Measurements from ENCODE around the gene ZNF784. TPM values are rescaled to one million over a fixed set of nuclear protein-coding genes. Genes with fewer than 3 reads are reported as not detected.
A peak's percentile ranks its signal among the peaks of the same experiment; 100 is the strongest.

The ZNF784 gene
- total RNA-seq (2014; rRNA removed; shearing (Covaris generic)), result 3.0 and 4.2 TPM in 2 replicates
- 1.2 and 1.3 TPM in 2 replicates for polyA plus RNA-seq (2016; fragmentation: Nextera tagmentation; extraction: Ambion mirVana)

- Histone ChIP-seq H3K9me3 (ENCODE audit: low read depth) (no peaks in the 10 kb centered on the region), H3K27me3 (replicated peaks; ENCODE audit: insufficient read depth) (no peaks in the 10 kb centered on the region), H3K27ac (peak within 1 kb of the TSS; percentile 86), H3F3A (ENCODE audit: insufficient read depth) (peaks cover 10% of the 10 kb centered on the region; the same call in 1 of the 2 replicates), H3K9me2 (ENCODE audit: insufficient read depth) (no peaks in the 10 kb centered on the region), H3K79me2 (ENCODE audit: insufficient read depth) (0 out of 2 replicates have a peak, but pooled peaks cover 8% of the 10 kb centered on the region), H3K4me3 (peak within 1 kb of the TSS; percentile 80), H4K20me1 (ENCODE audit: insufficient read depth) (no peaks in the 10 kb centered on the region), H2AFZ (peak within 1 kb of the TSS; percentile 88), H3K36me3 (ENCODE audit: low read depth) (no peaks in the 10 kb centered on the region), H3K4me2 (ENCODE audit: unreplicated experiment) (peak within 1 kb of the TSS; percentile 86), H3K9ac (peak within 1 kb of the TSS; percentile 88), H3K4me1 (ENCODE audit: insufficient read depth) (no peaks in the 10 kb centered on the region)
- peak; percentile 99 for DNase-seq
- in situ Hi-C loops (cut with MboI), result loop anchor here (25.0 kb wide), 1 partner anchor 487 kb away; the partner anchor contains the start of gene TNNT1
- WGBS, 2 experiments (ENCODE audit: low coverage in 1 of 2, low lambda C conversion rate in 2 of 2, missing lambda C conversion rate in 2 of 2), result 2 to 3% methylated on average over 46 to 56 of the region's 56 CpGs
- no peak for TF ChIP-seq EZH2 (IDR thresholded peaks at IDR 0.05; ENCODE audit: insufficient read depth, poor library complexity, severe bottlenecking)
- no peak for TF ChIP-seq EZH2phosphoT487 (IDR thresholded peaks at IDR 0.05; ENCODE audit: insufficient read depth, low read depth)
Measured at GRCh38 chr19:55624109-55625003, at the start of gene ZNF784. TSS of gene ZNF784 (minus strand) at chr19:55624566. CDS start at chr19:55624561, 5 bp downstream.

- no peak overlapping the region for H3K9ac ChIP-seq
- peaks cover 5% of the 10 kb centered on the region; the same call in 1 of the 2 replicates for H3K36me3 ChIP-seq (ENCODE audit: low read depth)
- H3K79me2 ChIP-seq (ENCODE audit: insufficient read depth), result peaks cover 95% of the 10 kb centered on the region
- H4K20me1 ChIP-seq (ENCODE audit: insufficient read depth), result peaks cover 8% of the 10 kb centered on the region; the same call in 1 of the 2 replicates
- no peak for DNase-seq
- H3K4me2 ChIP-seq (ENCODE audit: unreplicated experiment), result no peak overlapping the region
- TF ChIP-seq EZH2 (IDR thresholded peaks at IDR 0.05; ENCODE audit: insufficient read depth, poor library complexity, severe bottlenecking) (no peak), EZH2phosphoT487 (IDR thresholded peaks at IDR 0.05; ENCODE audit: insufficient read depth, low read depth) (no peak)
- 67 to 70% methylated on average over 7 to 15 of the region's 15 CpGs for WGBS, 2 experiments (ENCODE audit: low coverage in 1 of 2, low lambda C conversion rate in 2 of 2, missing lambda C conversion rate in 2 of 2)
- peaks cover 34% of the 10 kb centered on the region for H3F3A ChIP-seq (ENCODE audit: insufficient read depth)
- peaks cover 31% of the 10 kb centered on the region; the same call in 1 of the 2 replicates for H3K4me1 ChIP-seq (ENCODE audit: insufficient read depth)
- no peak overlapping the region for H3K4me3 ChIP-seq
- H3K9me2 ChIP-seq (ENCODE audit: insufficient read depth), result no peaks in the 10 kb centered on the region
- H3K27me3 ChIP-seq (replicated peaks; ENCODE audit: insufficient read depth), result no peaks in the 10 kb centered on the region
- in situ Hi-C loops (cut with MboI), result loop anchor here (25.0 kb wide), 1 partner anchor 1212 kb away; the partner anchor contains the start of genes CDC42EP5 and LENG9
- H2AFZ ChIP-seq, result no peak overlapping the region
- H3K27ac ChIP-seq, result peak overlapping the region; percentile 30; the same call in 1 of the 2 replicates
- H3K9me3 ChIP-seq (ENCODE audit: low read depth), result no peaks in the 10 kb centered on the region
Measured at GRCh38 chr19:55673889-55674288, 49.5 kb upstream of the ZNF784 start.

GRCh38 chr19:55673465-55673864 lies 49.1 kb upstream of the ZNF784 start:
- Histone ChIP-seq H4K20me1 (ENCODE audit: insufficient read depth) (peaks cover 8% of the 10 kb centered on the region; the same call in 1 of the 2 replicates), H3F3A (ENCODE audit: insufficient read depth) (peaks cover 34% of the 10 kb centered on the region), H3K27me3 (replicated peaks; ENCODE audit: insufficient read depth) (no peaks in the 10 kb centered on the region), H3K4me3 (no peak overlapping the region), H2AFZ (no peak overlapping the region), H3K4me2 (ENCODE audit: unreplicated experiment) (no peak overlapping the region), H3K9ac (no peak overlapping the region), H3K27ac (peak overlapping the region; percentile 30; the same call in 1 of the 2 replicates), H3K79me2 (ENCODE audit: insufficient read depth) (peaks cover 95% of the 10 kb centered on the region), H3K36me3 (ENCODE audit: low read depth) (0 out of 2 replicates have a peak, but pooled peaks cover under 1% of the 10 kb centered on the region), H3K9me2 (ENCODE audit: insufficient read depth) (no peaks in the 10 kb centered on the region), H3K9me3 (ENCODE audit: low read depth) (no peaks in the 10 kb centered on the region), H3K4me1 (ENCODE audit: insufficient read depth) (peaks cover 31% of the 10 kb centered on the region; the same call in 1 of the 2 replicates)
- TF ChIP-seq EZH2phosphoT487 (IDR thresholded peaks at IDR 0.05; ENCODE audit: insufficient read depth, low read depth) (no peak), EZH2 (IDR thresholded peaks at IDR 0.05; ENCODE audit: insufficient read depth, poor library complexity, severe bottlenecking) (no peak)
- no peak for DNase-seq
- WGBS, 2 experiments (ENCODE audit: low coverage in 1 of 2, low lambda C conversion rate in 2 of 2, missing lambda C conversion rate in 2 of 2), result 84 to 87% methylated on average over 9 of the region's 9 CpGs
- in situ Hi-C loops (cut with MboI), result loop anchor here (25.0 kb wide), 1 partner anchor 1211 kb away; the partner anchor contains the start of genes CDC42EP5 and LENG9

GRCh38 chr19:55672418-55672817 lies 48.1 kb upstream of the ZNF784 start:
- Histone ChIP-seq H3K27ac (peak overlapping the region; percentile 29), H3K36me3 (ENCODE audit: low read depth) (no peaks in the 10 kb centered on the region)

More at GRCh38 chr19:55672418-55672817, 48.1 kb upstream of the ZNF784 start:
- peaks cover 8% of the 10 kb centered on the region; the same call in 1 of the 2 replicates for H4K20me1 ChIP-seq (ENCODE audit: insufficient read depth)
- peaks cover 25% of the 10 kb centered on the region; the same call in 1 of the 2 replicates for H3K4me1 ChIP-seq (ENCODE audit: insufficient read depth)
- H3K4me3 ChIP-seq, result no peak overlapping the region
- peaks cover 95% of the 10 kb centered on the region for H3K79me2 ChIP-seq (ENCODE audit: insufficient read depth)
- H3K4me2 ChIP-seq (ENCODE audit: unreplicated experiment), result no peak overlapping the region
- no peak for TF ChIP-seq EZH2phosphoT487 (IDR thresholded peaks at IDR 0.05; ENCODE audit: insufficient read depth, low read depth)
- no peak for TF ChIP-seq EZH2 (IDR thresholded peaks at IDR 0.05; ENCODE audit: insufficient read depth, poor library complexity, severe bottlenecking)
- peak; percentile 32 for DNase-seq
- 74 to 78% methylated on average over 5 of the region's 5 CpGs for WGBS, 2 experiments (ENCODE audit: low coverage in 1 of 2, low lambda C conversion rate in 2 of 2, missing lambda C conversion rate in 2 of 2)
- no peak overlapping the region for H2AFZ ChIP-seq
- H3F3A ChIP-seq (ENCODE audit: insufficient read depth), result peaks cover 34% of the 10 kb centered on the region
- no peaks in the 10 kb centered on the region for H3K9me3 ChIP-seq (ENCODE audit: low read depth)
- in situ Hi-C loops (cut with MboI), result loop anchor here (25.0 kb wide), 1 partner anchor 1210 kb away; the partner anchor contains the start of genes CDC42EP5 and LENG9
- no peaks in the 10 kb centered on the region for H3K9me2 ChIP-seq (ENCODE audit: insufficient read depth)
- H3K9ac ChIP-seq, result 0 out of 2 replicates have a peak overlapping the region, but pooled peaks have one; percentile 11
- H3K27me3 ChIP-seq (replicated peaks; ENCODE audit: insufficient read depth), result no peaks in the 10 kb centered on the region
